GM12878 (cell line): Measurements from ENCODE around the gene CFP. TPM values are rescaled to one million over a fixed set of nuclear protein-coding genes. Genes with fewer than 3 reads are reported as not detected.
A peak's percentile ranks its signal among the peaks of the same experiment; 100 is the strongest.

Experiments
- ATF7 ChIP-seq: fragments of 450-650 bp; IDR thresholded peaks from 2 replicates; pipeline ENCODE4 v1.6.1; 2016; ENCODE audit warnings: low read depth, mild to moderate bottlenecking
- BCL3 ChIP-seq: IDR thresholded peaks from 2 replicates; pipeline ENCODE4 v1.6.1; 2011; ENCODE audit warnings: borderline replicate concordance, low read depth, mild to moderate bottlenecking, moderate library complexity, low read length; ENCODE audit not compliant: insufficient read depth, poor library complexity, severe bottlenecking
- CEBPZ ChIP-seq: fragments of 150-350 bp; IDR thresholded peaks from 2 replicates; pipeline ENCODE4 v1.6.1; 2016; ENCODE audit warnings: low read depth, low read length
- CTCF ChIP-seq, 3 experiments: IDR thresholded peaks in 2 of 3; conservative IDR thresholded peaks in 1 of 3; 2 replicates each; pipeline ENCODE4 v1.5.1; 2011; ENCODE audit warnings: low read depth in 3 of 3, low read length in 3 of 3, mild to moderate bottlenecking in 3 of 3, control low read depth in 2 of 3, moderate library complexity in 2 of 3, inconsistent platforms in 1 of 3, mixed read lengths in 1 of 3; ENCODE audit not compliant: control insufficient read depth in 2 of 3, insufficient read depth in 1 of 3; ENCODE audit errors: extremely low read depth in 1 of 3
- EGR1 ChIP-seq, 2 experiments: IDR thresholded peaks; 1 replicate in 1 of 2; 2 replicates in 1 of 2; pipeline ENCODE4 v1.6.1; 2011 to 2012; ENCODE audit warnings: low read depth in 2 of 2, low read length in 2 of 2, borderline replicate concordance in 1 of 2, mild to moderate bottlenecking in 1 of 2, moderate library complexity in 1 of 2
- FOXK2 ChIP-seq: fragments of 450-650 bp; IDR thresholded peaks from 2 replicates; pipeline ENCODE4 v1.6.1; 2017; ENCODE audit warnings: mild to moderate bottlenecking, moderate library complexity
- KAT2A ChIP-seq: conservative IDR thresholded peaks from 2 replicates; pipeline ENCODE4 v1.6.1; 2011; ENCODE audit warnings: low read depth, low read length; ENCODE audit not compliant: control insufficient read depth
- NFYB ChIP-seq: IDR thresholded peaks from 2 replicates; pipeline ENCODE4 v1.6.1; 2011; ENCODE audit warnings: low read depth, mild to moderate bottlenecking, low read length, improper control_type of control experiment, moderate library complexity; ENCODE audit not compliant: insufficient read depth
- NR2F1 ChIP-seq: fragments of 450-650 bp; conservative IDR thresholded peaks from 2 replicates; pipeline ENCODE4 v1.6.1; 2017; ENCODE audit warnings: mild to moderate bottlenecking
- POLR2AphosphoS5 ChIP-seq: IDR thresholded peaks from 2 replicates; pipeline ENCODE4 v1.6.1; 2011; ENCODE audit warnings: mild to moderate bottlenecking, low read length, inconsistent platforms
- SIN3A ChIP-seq: IDR thresholded peaks from 2 replicates; pipeline ENCODE4 v1.6.1; 2012; ENCODE audit warnings: low read depth, low read length, improper control_type of control experiment
- SIX5 ChIP-seq: IDR thresholded peaks from 2 replicates; pipeline ENCODE4 v1.6.1; 2011; ENCODE audit warnings: mild to moderate bottlenecking, low read depth, low read length, moderate library complexity; ENCODE audit not compliant: severe bottlenecking
- SREBF2 ChIP-seq: IDR thresholded peaks from 2 replicates; pipeline ENCODE4 v1.6.1; 2012; ENCODE audit warnings: mild to moderate bottlenecking, low read length
- ZNF207 ChIP-seq: fragments of 450-650 bp; IDR thresholded peaks from 2 replicates; pipeline ENCODE4 v1.6.1; 2014; ENCODE audit warnings: antibody characterized with exemption, mild to moderate bottlenecking, borderline replicate concordance
- polyA plus RNA-seq, 11 experiments: library from polyadenylated mRNA; depleted of rRNA in 4 of 11; unstranded in 6 of 11; stranded (reverse) in 5 of 11; fragments of >200 nt; fragmentation: Nextera tagmentation in 4 of 11; fragmentation: Illumina TruSeq in 1 of 11; extraction: Ambion mirVana in 4 of 11; extraction: Trizol in 1 of 11; gene quantifications; 1 replicate in 1 of 11; 2 replicates in 10 of 11; pipeline versions ENCODE4 v1.2.1 to v1.2.3, GENCODE V29; 2011 to 2016; ENCODE audit warnings: inconsistent platforms in 2 of 11, missing spikeins in 2 of 11, low read depth in 1 of 11
- total RNA-seq, 4 experiments: library from RNA; depleted of rRNA in 3 of 4; stranded (reverse); fragments of >200 nt in 3 of 4; fragmentation: Illumina TruSeq in 1 of 4; extraction: Trizol in 1 of 4; gene quantifications; 2 replicates each; pipeline versions ENCODE4 v1.2.1 to v1.2.3, GENCODE V29; 2013 to 2021

Gene CFP
- total and polyA plus RNA-seq, 10 of the 15 experiments (the other 5 are each of a cell fraction or from before 2014, with no cell fraction given), result 0.72 to 10.1 (median 2.8) TPM

DNA sequence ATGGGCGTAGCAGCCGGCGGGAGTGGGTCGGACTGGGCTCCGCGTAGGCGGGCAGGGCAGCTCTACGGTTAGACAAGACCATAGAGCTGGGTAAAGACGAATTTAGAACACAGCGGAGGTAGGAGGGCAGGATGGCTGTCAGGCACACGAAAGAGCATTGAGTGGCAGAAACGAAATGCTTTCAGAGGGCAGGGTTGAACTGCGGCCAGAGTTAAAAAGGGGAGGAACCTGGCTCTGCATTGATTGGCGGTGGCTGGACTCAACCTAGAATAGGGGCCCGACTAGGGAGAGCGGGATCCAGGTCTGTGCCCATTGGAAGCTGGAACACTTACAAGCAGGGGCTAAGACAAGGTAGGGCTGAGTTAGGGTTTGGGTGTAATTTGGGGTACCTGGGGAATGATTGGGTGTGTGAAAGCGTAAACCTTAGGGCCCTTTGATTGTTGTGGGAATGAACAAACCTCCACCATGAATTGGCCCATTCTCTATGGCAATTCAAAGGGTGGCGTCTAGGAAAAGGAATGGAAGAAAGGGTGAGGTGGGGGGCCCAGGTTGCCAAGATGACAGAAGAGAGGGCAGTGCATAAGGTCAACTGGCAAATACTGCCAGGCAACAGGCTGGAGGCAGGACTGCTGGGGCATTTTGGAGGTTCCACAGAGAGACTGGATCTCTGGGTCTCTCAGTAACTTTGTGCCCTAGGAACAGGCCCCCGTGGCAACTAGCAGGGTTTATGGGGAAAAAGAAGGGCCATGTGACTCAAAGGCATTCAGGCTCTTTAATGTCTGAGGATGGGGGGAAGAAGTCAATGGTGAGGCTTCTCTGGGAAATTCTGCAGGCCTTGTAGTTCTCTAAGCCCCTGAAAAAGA is 21.5 kb upstream of the CFP start (continued):
- no peak for TF ChIP-seq CEBPZ
- TF ChIP-seq NFYB, result no peak
- no peak for TF ChIP-seq NR2F1
- TF ChIP-seq BCL3, result no peak
- no peak for TF ChIP-seq SIX5
- TF ChIP-seq KAT2A, result no peak
- 0 out of 2 replicates have a peak, but pooled peaks have one; percentile 45 for TF ChIP-seq POLR2AphosphoS5
- TF ChIP-seq SREBF2, result no peak
- no peak for TF ChIP-seq SIN3A
- no peak for TF ChIP-seq ZNF207
- 0 out of 3 replicates have a peak, but pooled peaks of 1 of the 2 experiments have one; percentile 61 for TF ChIP-seq EGR1 (IDR thresholded peaks at IDR 0.05; ENCODE audit: borderline replicate concordance in 1 of 2, low read depth in 2 of 2, low read length in 2 of 2)
- TF ChIP-seq ATF7, result peak; percentile 24; the same call in 1 of the 2 replicates
- TF ChIP-seq FOXK2, result 0 out of 2 replicates have a peak, but pooled peaks have one; percentile 8
- no peak for TF ChIP-seq CTCF (IDR thresholded peaks at IDR 0.05 in 2 of 3, conservative IDR thresholded peaks at IDR 0.05 in 1 of 3; ENCODE audit: control insufficient read depth in 2 of 3, extremely low read depth in 1 of 3, insufficient read depth in 1 of 3, low read depth in 3 of 3, low read length in 3 of 3)
